ENCODE measurements around the gene RGS3.
"Not testable (repeated sequence)": the region's sequence is repeated elsewhere in the genome, so short reads cannot be mapped to it uniquely, and the experiment has no call there.

RGS3 gene

GRCh38 chr9:113624721-113625120 is 161.2 kb downstream of the RGS3 start:
- DNase-seq = no peak

- DNase-seq = no peak
Observed at GRCh38 chr9:113625486-113625885, 162.0 kb downstream of the RGS3 start.

- DNase-seq = no peak
Observed at GRCh38 chr9:113626735-113627495, 163.4 kb downstream of the RGS3 start.

- no peak for DNase-seq
Observed at GRCh38 chr9:113628621-113629020, 165.1 kb downstream of the RGS3 start.

DNA sequence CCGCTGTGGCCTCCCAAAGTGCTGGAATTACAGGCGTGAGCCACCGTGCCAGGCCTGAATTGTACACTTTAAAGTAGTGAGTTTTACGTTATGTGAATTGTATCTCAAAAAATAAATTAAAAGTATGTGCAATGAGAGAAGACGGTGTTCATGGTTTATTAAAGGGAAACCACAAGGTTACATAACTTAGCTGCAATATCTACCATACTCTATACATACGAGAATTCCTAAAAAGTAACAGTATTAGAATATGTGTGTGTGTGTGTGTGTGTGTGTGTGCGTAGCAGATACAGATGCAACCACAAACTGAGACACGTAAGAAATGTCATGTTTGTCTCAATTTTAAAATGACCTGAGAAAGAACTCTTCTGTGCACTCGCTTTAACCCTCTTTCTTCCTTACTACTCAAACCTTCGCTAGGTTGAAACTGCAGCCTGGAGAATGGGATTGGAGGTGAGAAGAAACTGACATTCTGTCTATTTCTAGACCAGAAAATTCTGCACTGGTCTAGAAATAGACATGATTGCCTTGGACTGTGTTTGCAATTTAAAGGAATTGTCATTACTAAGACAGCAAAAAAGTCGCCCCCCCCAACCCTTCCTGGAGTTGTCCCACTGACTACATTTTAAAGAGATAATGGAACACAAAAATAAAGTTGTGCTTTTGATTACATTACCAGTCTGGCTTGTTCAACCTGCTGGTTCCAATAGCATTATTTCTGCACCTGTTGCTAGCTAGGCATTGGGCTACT is 167.0 kb downstream of the RGS3 start:
- DNase-seq = no peak

DNA sequence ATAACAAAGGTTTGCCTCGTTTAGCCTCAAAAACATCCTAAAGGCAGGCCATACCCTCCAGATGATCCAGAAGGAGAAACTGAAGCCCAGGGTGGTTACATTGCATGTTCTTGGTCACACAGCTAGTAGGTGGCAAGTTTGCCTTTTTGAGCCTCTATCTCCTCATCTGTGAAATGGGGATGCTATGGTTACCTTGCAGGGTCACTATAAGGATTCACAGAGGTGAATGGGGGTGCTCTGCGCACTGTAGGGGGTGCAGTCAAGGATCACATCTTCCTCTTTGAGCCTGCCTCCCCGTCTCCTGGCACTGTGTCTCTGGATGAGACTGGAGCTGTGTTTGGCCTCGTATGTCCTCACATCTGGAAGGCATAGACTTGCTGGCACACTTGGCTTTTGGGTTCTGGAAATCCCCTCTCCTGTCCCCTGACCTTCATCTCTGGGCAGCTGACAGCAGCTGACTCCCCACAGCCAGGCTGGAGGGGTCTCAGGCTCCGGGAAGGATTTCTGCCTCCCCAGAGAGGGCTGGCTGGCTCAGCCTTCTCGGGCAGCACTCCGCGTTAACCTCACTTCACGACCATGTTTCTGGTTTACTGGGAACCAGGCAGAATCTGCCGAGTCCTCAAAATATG is 167.7 kb downstream of the RGS3 start:
- DNase-seq = no peak

- no peak for DNase-seq
Observed at GRCh38 chr9:113631871-113632665, 168.5 kb downstream of the RGS3 start.

DNA sequence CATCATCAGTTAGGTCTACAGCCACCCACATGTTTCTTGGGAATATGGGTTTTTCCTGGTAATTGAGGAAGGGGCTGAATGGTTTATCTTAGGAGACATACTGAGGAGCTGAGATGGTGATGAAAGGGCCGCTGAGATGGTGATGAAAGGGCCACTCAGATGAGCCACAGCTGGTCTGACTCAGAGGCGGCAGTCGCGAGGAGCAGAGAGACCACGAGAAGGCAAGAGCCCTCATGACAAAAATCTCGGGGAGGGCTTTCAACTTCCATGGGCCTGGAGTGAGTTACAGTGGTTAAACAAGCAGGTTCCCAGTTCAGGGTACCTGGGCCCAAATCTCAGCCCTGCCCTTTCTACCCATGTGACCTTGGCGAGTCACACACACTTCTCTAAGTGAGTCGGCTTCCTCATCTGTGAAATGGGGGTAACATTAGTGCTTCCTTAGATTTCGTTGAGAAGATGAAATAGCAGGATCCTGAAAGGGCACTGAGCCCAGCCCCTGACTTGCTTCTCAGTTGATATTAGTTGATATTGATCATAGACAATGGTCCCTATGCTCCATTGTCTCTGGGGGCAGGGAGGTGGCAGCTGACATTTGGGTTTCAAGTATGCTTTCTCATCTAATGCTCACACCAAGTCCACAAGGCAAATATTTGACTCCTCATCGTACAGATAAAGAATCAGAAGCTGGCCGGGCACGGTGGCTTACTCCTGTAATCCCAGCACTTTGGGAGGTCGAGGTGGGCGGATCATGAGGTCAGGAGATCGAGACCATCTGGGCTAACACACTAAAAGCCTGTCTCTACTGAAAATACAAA is 169.5 kb downstream of the RGS3 start:
- DNase-seq = no peak

- no peak for DNase-seq
Observed at GRCh38 chr9:113633782-113634595, 170.5 kb downstream of the RGS3 start.

GRCh38 chr9:113634596-113635515 is 171.3 kb downstream of the RGS3 start:
- no peak for DNase-seq

DNA sequence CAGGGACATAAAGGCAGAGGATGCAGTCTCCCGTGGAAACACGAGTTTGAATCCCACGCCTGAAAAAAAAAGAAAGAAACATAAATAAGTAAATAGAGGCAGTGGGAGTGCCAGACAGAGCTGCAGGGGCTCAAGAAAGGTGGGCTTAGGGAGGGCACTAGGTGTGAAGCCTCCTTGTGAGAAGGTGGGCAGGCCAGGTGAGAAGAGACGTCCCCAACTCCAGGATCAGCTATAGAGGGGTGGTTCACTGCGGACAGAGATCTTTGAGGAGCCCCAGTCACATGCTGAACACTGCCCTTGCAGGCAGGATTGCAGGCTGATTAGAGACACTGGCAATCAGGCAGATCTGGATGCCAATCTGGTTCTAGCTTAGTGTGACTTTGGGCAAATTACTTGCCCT is 172.1 kb downstream of the RGS3 start:
- no peak for DNase-seq

- DNase-seq = no peak
Observed at GRCh38 chr9:113636165-113636564, 172.6 kb downstream of the RGS3 start.

DNA sequence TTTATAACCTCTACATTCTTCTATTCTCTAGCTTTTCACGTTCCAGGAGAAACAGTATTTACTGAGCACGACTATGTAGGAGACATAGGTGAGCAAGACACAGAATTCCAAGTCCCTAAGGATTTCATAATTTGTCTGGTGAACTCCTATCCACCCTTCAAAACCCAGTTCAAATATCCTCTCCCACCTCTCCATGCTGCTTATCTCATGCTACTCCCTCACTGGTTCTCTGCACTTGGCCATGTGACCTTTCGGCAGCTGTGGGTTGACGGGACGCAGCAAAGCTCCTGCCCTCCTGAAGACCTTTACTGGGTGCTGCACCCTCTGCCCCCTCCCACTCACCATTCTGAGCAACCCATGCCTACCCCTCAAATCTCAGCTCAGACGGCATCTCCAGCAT is 173.2 kb downstream of the RGS3 start:
- DNase-seq = no peak

DNA sequence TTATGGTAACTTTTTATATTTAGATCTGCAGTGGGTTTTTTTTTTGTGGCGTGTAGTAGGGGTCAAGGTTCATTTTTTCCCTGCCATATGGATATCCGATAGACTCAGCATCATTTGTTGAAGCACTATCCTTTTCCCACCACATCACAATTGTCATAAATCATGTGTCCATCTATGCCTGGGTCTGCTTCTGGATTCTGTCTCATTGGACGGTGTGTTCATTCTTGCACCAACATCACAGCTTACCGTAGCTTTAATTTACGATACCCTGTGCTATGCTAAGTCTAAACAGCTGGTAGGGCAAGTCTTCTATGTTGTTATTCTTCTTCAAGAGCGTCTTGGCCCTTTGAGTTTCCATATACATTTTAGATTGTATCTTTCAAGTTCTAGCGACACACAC is 175.0 kb downstream of the RGS3 start:
- no peak for DNase-seq

GRCh38 chr9:113638897-113639296 is 175.4 kb downstream of the RGS3 start:
- no peak for DNase-seq

DNA sequence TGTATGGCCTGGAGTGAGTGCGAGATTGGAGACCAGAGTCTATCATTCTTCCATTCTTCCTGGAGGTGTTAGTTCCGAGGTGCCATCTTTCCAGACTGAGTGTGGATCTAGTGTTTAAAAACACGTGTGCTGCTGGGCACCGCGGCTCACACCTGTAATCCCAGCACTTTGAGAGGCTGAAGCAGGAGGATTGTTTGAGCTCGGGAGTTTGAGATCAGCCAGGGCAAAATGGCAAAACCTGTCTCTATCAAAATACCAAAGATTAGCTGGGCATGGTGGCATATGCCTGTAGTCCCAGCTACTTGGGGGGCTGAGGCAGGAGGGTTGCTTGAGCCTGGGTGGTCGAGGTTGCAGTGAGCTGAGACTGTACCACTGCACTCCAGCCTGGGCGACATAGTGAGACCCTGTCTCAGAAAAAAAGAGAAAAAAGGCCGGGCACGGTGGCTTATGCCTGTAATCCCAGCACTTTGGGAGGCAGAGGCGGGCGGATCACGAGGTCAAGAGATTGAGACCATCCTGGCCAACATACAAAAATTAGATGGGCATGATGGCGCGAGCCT is 176.0 kb downstream of the RGS3 start:
- not testable (repeated sequence) for DNase-seq

DNA sequence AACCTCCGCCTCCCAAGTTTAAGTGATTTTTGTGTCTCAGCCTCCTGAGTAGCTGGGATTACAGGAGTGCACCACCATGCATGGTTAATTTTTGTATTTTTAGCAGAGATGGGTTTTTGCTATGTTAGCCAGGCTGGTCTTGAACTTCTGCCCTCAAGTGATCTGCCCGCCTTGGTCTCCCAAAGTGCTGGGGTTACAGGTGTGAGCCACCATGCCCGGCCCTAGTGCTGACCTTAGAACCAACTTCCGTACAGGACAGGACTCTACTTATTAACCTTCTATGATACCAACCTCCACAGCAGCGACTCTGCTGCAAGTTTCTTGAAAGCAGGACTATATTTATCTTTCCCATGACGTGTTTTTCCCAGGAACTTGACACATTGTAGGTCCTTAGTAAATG is 176.9 kb downstream of the RGS3 start:
- no peak for DNase-seq

DNA sequence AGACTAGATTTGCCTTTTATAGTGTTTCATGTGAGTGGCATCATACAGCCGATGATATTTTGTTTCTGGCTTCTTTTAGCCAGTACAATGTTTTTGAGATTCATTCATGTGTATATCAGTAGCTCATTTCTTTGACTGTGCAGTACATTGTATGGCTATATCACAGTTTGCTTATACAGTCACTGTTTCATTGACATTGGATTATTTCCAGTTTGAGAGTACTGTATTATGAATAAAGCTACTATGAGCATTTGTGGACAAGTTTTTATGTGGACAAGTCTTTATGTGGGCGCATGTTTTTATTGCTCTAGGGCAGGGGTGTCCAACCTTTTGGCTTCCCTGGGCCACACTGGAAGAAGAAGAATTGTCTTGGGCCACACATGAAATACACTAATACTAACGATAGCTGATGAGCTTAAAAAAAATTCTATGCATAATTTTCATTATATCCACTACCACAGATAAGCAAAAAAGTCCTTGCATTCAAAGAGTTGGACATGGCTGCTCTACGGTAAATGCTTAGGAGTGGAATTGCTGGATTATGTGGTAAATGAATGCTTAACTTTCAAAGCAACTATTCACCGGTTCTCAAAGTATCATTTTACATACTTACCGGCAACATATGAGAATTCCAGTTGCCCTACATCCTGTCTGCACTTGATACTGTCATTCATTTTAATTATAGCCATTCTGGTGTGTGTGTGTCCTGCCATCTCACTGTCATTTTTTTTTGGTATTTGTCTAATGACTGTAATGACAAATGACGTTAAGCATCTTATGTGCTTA is 177.8 kb downstream of the RGS3 start:
- no peak for DNase-seq

DNA sequence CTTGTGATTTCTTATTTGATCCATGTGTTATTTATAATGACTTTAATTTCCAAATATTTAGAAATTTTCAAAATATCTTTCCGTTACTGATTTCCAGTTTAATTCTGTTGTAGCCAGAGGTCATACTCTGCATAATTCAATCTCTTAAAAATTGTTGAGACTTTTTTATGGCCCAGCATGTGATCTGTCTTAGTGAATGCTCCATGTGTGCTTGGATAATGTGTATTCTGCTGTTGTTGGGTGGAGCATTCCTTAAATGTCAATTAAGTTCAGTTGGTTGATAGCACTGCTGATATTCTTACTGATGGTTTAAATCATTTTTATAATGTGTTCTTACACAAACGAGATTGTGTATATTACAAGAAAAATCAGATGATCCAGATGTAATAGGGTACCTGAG is 180.8 kb downstream of the RGS3 start:
- no peak for DNase-seq

Measured in CD4-positive, alpha-beta T cell treated with Interleukin-10 for 1 hour (primary cell).